Esophagus squamous epithelium (tissue), 5 donors: ENCODE results near the gene NFATC2. TPM values are rescaled to one million over a fixed set of nuclear protein-coding genes. Genes with fewer than 3 reads are reported as not detected.
"Not testable (repeated sequence)": the region's sequence is repeated elsewhere in the genome, so short reads cannot be mapped to it uniquely, and the experiment has no call there.

ENCODE experiments used
- DNase-seq: peaks from one replicate; lab custom pipeline; 2025; lab: John Stamatoyannopoulos, UW
- H3K27ac ChIP-seq, 4 donors: fragments of 200-600 bp; sonication (generic); one replicate each; pipeline ENCODE4 v1.5.1; 2016 to 2019; ENCODE audit warnings: mild to moderate bottlenecking in 1 of 4
- H3K27me3 ChIP-seq, 4 donors: fragments of 200-600 bp; sonication (generic); 1 replicate in 3 of 4; 2 replicates in 1 of 4; pipeline versions ENCODE4 v1.5.1 to v1.6.0; 2017 to 2021; ENCODE audit warnings: antibody characterized with exemption in 1 of 4
- H3K36me3 ChIP-seq, 3 donors: fragments of 200-600 bp; sonication (generic); one replicate each; pipeline ENCODE4 v1.5.1; 2016 to 2019
- H3K4me1 ChIP-seq, 3 donors: fragments of 200-600 bp; sonication (generic); one replicate each; pipeline ENCODE4 v1.5.1; 2017 to 2019
- H3K4me3 ChIP-seq, 4 donors: fragments of 200-600 bp; sonication (generic); 1 replicate in 3 of 4; 2 replicates in 1 of 4; pipeline ENCODE4 v1.5.1; 2016 to 2019; ENCODE audit warnings: mild to moderate bottlenecking in 2 of 4, moderate library complexity in 1 of 4
- H3K9me3 ChIP-seq, 3 donors: fragments of 200-600 bp; sonication (generic); one replicate each; pipeline ENCODE4 v1.5.1; 2016 to 2019
- POLR2A ChIP-seq, 4 donors: fragments of 450-650 bp; IDR thresholded peaks; one replicate each; pipeline ENCODE4 v1.6.1; 2017; ENCODE audit warnings: antibody characterized with exemption in 4 of 4, mild to moderate bottlenecking in 4 of 4, moderate library complexity in 3 of 4
- WGBS, 2 donors: methylation state at CpG; one replicate each; pipeline ENCODE4 v1.1.5; 2018; 5-methylcytosine and 5-hydroxymethylcytosine counted together
- intact Hi-C: fragments of 100-400 bp; cut with DNase I; formaldehyde crosslinking; loops from one replicate; pipeline ENCODE4 v1.15.0; 2022
- total RNA-seq, 4 donors: library from RNA; depleted of rRNA; stranded (reverse); fragments of >200 nt; gene quantifications; one replicate each; pipeline ENCODE4 v1.1.0, GENCODE V29; 2016
- TF ChIP-seq, protein P1 (sequence below), 6 experiments: fragments of 450-650 bp in 4 of 6; fragments of 200-600 bp in 2 of 6; sonication (generic) in 2 of 6; IDR thresholded peaks; one replicate each; pipeline ENCODE4 v1.5.1; 2016 to 2019; ENCODE audit warnings: antibody characterized with exemption in 6 of 6, mild to moderate bottlenecking in 4 of 6, moderate library complexity in 4 of 6
- donor health status: DM: yes; HTN: yes; CAD: no.

Gene NFATC2
- total RNA-seq, 4 donors from 2014 or later: 0.83 to 6.7 (median 1.4) TPM

DNA sequence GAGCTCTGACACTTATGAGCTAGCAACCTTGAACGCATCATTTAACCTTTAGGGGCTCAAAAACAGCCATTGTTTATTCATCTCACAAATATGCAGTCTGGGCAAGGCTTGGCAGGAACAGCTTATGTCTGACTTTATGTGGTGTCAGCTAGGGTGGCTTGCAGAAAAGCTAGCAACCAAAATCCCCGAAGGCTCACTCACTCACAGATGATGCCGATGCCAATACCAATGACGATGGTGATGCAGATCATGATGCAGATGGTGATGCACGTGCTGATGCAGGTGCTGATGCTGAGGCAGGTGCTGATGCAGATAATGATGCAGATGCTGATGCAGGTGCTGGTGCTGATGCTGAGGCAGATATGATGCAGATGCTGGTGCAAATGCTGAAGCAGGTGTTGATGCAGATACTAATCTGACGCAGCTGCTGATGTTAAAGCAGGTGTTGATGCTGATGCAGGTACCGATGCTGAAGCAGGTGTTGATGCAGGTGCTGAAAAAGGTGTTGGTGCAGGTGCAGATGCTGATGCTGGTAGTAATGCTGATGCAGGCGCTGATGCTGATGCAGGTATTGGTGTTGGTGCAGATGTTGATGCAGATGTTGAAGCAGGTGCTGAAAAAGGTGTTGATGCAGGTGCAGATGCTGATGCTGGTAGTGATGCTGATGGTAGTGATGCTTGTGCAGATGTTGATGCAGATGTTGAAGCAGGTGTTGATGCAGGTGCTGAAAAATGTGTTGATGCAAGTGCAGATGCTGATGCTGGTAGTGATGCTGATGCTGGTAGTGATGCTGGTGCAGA is 195.6 kb downstream of the NFATC2 start:
- intact Hi-C loops: no loop called here

DNA sequence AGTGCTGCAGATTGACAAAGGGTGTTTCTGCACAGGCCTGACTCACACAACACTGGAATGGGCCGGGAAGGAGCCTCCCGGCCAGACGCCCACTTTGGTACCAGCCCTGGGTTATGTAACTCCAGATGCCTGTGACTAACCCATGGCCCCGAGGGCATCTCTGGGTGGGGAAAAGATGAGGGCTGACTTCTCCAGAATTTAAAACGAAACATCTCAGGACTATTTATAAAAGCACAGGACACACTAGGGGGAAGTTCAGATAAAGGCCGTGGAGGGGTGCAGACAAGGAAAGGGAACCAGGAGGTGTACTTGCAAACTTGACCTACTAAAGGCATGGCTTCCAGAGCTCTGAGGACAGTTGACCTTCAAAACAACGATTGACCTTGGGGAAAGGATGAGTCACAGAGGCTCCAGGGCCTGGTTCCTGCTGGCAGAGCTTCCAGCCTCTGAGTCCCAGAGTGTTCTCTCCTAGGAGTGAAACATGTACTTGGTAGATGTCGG is 196.9 kb downstream of the NFATC2 start:
- H3K4me3 ChIP-seq: no peak overlapping the region
- WGBS, 2 donors: 24 to 33% methylated on average over 4 to 7 of the region's 8 CpGs
- H3K9me3 ChIP-seq: no peaks in the 10 kb centered on the region
- H3K4me1 ChIP-seq: peaks cover 0 to 14% (median 6%) of the 10 kb centered on the region in 3 donors
- intact Hi-C loops: no loop called here
- H3K27ac ChIP-seq: peak overlapping the region in 1 of 4 donors; percentile 21
- no peak for DNase-seq
- no peaks in the 10 kb centered on the region for H3K36me3 ChIP-seq
- TF ChIP-seq, protein P1, sequence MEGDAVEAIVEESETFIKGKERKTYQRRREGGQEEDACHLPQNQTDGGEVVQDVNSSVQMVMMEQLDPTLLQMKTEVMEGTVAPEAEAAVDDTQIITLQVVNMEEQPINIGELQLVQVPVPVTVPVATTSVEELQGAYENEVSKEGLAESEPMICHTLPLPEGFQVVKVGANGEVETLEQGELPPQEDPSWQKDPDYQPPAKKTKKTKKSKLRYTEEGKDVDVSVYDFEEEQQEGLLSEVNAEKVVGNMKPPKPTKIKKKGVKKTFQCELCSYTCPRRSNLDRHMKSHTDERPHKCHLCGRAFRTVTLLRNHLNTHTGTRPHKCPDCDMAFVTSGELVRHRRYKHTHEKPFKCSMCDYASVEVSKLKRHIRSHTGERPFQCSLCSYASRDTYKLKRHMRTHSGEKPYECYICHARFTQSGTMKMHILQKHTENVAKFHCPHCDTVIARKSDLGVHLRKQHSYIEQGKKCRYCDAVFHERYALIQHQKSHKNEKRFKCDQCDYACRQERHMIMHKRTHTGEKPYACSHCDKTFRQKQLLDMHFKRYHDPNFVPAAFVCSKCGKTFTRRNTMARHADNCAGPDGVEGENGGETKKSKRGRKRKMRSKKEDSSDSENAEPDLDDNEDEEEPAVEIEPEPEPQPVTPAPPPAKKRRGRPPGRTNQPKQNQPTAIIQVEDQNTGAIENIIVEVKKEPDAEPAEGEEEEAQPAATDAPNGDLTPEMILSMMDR (IDR thresholded peaks at IDR 0.05): no peak
- no peak for TF ChIP-seq POLR2A (IDR thresholded peaks at IDR 0.05)
- no peaks in the 10 kb centered on the region for H3K27me3 ChIP-seq

More for the DNA sequence above, 195.6 kb downstream of the NFATC2 start:
- TF ChIP-seq, protein P1 (IDR thresholded peaks at IDR 0.05): no peak
- TF ChIP-seq POLR2A (IDR thresholded peaks at IDR 0.05): no peak
- Histone ChIP-seq H3K4me3 (no peak overlapping the region), H3K27me3 (no peaks in the 10 kb centered on the region), H3K4me1 (peaks cover 0 to 14% (median 6%) of the 10 kb centered on the region in 3 donors), H3K9me3 (no peaks in the 10 kb centered on the region), H3K27ac (no peak overlapping the region), H3K36me3 (no peaks in the 10 kb centered on the region)
- 62 to 70% methylated on average over 8 of the region's 8 CpGs for WGBS, 2 donors
- DNase-seq: no peak

DNA sequence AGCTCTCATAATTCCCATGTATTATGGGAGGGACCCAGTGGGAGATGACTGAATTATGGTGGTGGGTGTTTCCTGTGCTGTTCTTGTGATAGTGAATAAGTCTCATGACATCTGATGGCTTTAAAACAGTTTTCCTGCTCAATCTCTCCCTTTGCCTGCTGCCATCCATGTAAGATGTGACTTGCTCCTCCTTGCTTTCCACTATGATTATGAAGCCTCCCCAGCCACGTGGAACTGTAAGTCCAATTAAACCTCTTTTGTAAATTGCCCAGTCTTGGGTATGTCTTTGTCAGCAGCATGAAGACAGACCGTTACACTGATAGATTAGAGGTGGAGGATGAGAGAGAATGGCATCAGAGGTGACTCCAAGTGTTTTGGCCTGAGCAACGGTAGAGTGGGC is 198.7 kb downstream of the NFATC2 start:
- H3K4me3 ChIP-seq, intact Hi-C loops, H3K27ac ChIP-seq, H3K36me3 ChIP-seq, H3K27me3 ChIP-seq, DNase-seq, H3K9me3 ChIP-seq: not testable (repeated sequence)
- WGBS, 2 donors: 28 to 64% methylated on average over 2 to 3 of the region's 3 CpGs
- H3K4me1 ChIP-seq: peaks cover 0 to 14% (median 6%) of the 10 kb centered on the region in 3 donors

DNA sequence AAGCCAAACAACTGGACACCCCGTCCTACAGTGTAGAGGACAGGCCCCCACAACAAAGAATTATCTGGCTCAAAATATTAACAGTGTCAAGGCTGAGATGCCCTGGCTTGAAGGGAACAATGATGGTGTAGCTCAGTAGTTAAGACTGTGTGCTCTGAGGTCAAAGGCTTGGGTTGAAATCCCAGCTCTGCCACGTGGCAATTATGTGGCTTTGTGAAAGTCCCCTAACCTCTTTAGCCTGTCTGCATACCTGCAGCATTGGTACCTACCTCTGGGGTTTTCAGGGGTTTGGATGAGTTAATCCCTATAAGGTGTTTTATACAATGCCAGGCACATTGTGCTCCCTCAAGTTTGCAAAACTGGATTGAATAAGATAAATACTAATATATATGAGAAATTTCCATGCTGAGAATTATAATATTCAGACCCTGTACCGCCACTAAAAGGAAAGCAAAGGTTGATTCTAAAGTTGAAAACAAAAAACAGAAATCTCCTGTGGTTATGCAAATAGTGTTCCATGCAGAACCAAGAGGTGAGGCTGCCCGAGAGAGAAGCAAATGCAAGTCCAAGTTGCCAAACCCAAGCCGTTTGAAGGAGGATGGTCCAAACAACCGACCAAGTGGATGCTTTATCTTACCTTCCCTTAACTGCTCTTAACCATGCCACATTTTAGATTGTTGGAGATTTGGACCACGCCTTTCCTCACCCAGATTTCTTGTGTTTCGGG is 199.8 kb downstream of the NFATC2 start:
- no peaks in the 10 kb centered on the region for H3K27me3 ChIP-seq
- H3K27ac ChIP-seq: no peak overlapping the region
- TF ChIP-seq, protein P1 (IDR thresholded peaks at IDR 0.05): no peak
- no peak for TF ChIP-seq POLR2A (IDR thresholded peaks at IDR 0.05)
- H3K4me1 ChIP-seq: peaks cover 0 to 14% (median 6%) of the 10 kb centered on the region in 3 donors
- no peaks in the 10 kb centered on the region for H3K36me3 ChIP-seq
- no peak for DNase-seq
- 81 to 84% methylated on average over 8 of the region's 8 CpGs for WGBS, 2 donors
- H3K4me3 ChIP-seq: no peak overlapping the region
- no peaks in the 10 kb centered on the region for H3K9me3 ChIP-seq
- intact Hi-C loops: no loop called here

DNA sequence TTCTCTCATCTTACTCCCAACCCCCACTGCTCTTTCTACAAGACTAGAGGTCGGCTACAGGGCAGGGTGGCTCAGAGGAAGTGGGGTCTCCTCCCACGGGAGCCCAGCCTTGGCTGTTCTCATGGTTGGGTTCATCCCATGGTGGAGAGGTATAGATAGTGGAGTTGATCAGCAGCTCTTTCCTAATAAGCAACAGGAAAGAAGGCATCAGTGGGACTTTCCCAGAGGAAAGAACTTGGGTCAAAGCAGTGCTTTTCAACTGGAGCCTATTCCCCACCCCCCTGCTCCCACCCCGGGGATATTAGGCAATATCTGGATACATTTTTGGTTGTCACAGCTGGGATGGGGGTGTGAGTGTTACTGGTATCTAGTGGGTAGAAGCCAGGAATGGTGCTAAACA is 200.9 kb downstream of the NFATC2 start:
- Histone ChIP-seq H3K27ac (no peak overlapping the region), H3K27me3 (no peaks in the 10 kb centered on the region), H3K4me3 (no peak overlapping the region), H3K9me3 (no peaks in the 10 kb centered on the region), H3K36me3 (no peaks in the 10 kb centered on the region), H3K4me1 (peaks cover 0 to 12% (median 6%) of the 10 kb centered on the region in 3 donors)
- no peak for DNase-seq
- intact Hi-C loops: no loop called here
- 17 to 28% methylated on average over 2 to 3 of the region's 3 CpGs for WGBS, 2 donors
- no peak for TF ChIP-seq POLR2A (IDR thresholded peaks at IDR 0.05)
- TF ChIP-seq, protein P1 (IDR thresholded peaks at IDR 0.05): no peak
